Gastrocnemius medialis (tissue), 4 donors: Measurements from ENCODE around the gene KLK15. TPM values are rescaled to one million over a fixed set of nuclear protein-coding genes. Genes with fewer than 3 reads are reported as not detected.

ENCODE experiments used
- ATAC-seq, 2 donors: fragments of 150-250 bp; one replicate each; pipeline ENCODE4 v1.9.1; 2016
- DNase-seq, 2 donors: peaks; one replicate each; pipeline ENCODE4 v3.0.0-alpha.2; 2019
- H3K27ac ChIP-seq, 4 donors: fragments of 200-600 bp; sonication (generic); 1 replicate in 1 of 4; 2 replicates in 3 of 4; pipeline ENCODE4 v1.5.1; 2016 to 2018; ENCODE audit warnings: mild to moderate bottlenecking in 2 of 4, moderate library complexity in 1 of 4
- H3K27me3 ChIP-seq, 3 donors: fragments of 200-600 bp; sonication (generic) in 2 of 3; 1 replicate in 1 of 3; 2 replicates in 2 of 3; pipeline versions ENCODE4 v1.5.1 to v1.6.0; 2016 to 2019; ENCODE audit warnings: mild to moderate bottlenecking in 1 of 3, moderate library complexity in 1 of 3
- H3K36me3 ChIP-seq, 2 donors: fragments of 200-600 bp; sonication (generic) in 1 of 2; one replicate each; pipeline ENCODE4 v1.5.1; 2017 to 2018
- H3K4me1 ChIP-seq, 2 donors: fragments of 200-600 bp; sonication (generic) in 1 of 2; one replicate each; pipeline ENCODE4 v1.5.1; 2016 to 2017; ENCODE audit warnings: mild to moderate bottlenecking in 2 of 2
- H3K4me3 ChIP-seq, 4 donors: fragments of 200-600 bp; sonication (generic) in 3 of 4; 1 replicate in 1 of 4; 2 replicates in 3 of 4; pipeline ENCODE4 v1.5.1; 2016 to 2019; ENCODE audit warnings: mild to moderate bottlenecking in 2 of 4
- H3K9me3 ChIP-seq, 3 donors: fragments of 200-600 bp; sonication (generic) in 2 of 3; 1 replicate in 1 of 3; 2 replicates in 2 of 3; pipeline ENCODE4 v1.5.1; 2016 to 2019
- POLR2A ChIP-seq, 2 donors: fragments of 450-650 bp; IDR thresholded peaks; one replicate each; pipeline ENCODE4 v1.6.1; 2017; ENCODE audit warnings: antibody characterized with exemption in 2 of 2, mild to moderate bottlenecking in 2 of 2, moderate library complexity in 2 of 2
- in situ Hi-C, 4 donors: fragments of 200-750 bp; cut with MboI; loops; one replicate each; pipeline versions ENCODE4 v1.15.0 to v1.8.0; 2017; ENCODE audit warnings: low sequenced_read_pairs in 4 of 4
- intact Hi-C: fragments of 100-400 bp; cut with DNase I; formaldehyde crosslinking; loops from one replicate; pipeline ENCODE4 v1.15.1; 2023; ENCODE audit warnings: low total_unique reads
- total RNA-seq, 4 donors: library from RNA; depleted of rRNA; stranded (reverse); fragments of >200 nt; gene quantifications; one replicate each; pipeline versions ENCODE4 v1.1.0 to v1.2.3, GENCODE V29; 2016
- TF ChIP-seq, protein P1 (sequence below), 5 experiments: fragments of 450-650 bp in 3 of 5; fragments of 200-600 bp in 2 of 5; sonication (generic) in 2 of 5; IDR thresholded peaks in 4 of 5; conservative IDR thresholded peaks in 1 of 5; 1 replicate in 4 of 5; 2 replicates in 1 of 5; pipeline ENCODE4 v1.5.1; 2016 to 2019; ENCODE audit warnings: antibody characterized with exemption in 5 of 5, mild to moderate bottlenecking in 3 of 5, moderate library complexity in 3 of 5

The KLK15 gene
- total RNA-seq, 4 donors from 2014 or later, result not detected

DNA sequence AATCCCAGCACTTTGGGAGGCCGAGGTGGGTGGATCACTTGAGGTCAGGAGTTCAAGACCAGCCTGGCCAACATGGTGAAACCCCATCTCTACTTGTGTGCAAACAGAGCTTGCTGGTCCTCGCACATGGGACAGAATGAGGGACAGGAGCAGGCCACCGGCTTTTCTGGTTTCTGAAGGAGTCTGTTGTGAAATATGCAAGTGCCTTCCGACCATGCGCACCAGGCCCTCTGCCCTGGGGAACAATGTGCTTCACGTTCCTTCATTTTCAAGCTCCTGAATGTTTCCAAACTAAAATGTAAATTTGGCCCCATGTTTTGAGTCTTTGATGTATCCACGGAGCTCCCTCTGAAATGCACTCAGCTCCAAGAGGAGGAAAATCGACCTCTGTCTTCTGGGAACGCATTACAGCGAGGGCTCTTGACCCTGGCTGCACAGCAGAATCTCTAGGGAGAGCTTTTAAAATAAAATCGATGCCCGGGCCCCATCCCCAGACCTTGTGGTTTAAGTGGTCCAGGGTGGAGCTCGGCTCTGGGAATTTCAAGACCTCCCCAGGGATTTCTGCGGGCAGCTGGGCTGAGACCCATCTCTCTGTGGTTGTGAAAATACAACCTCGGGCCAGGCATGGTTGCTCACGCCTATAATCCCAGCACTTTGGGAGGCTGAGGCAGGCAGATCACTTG, 52.5 kb downstream of the KLK15 start:
- Histone ChIP-seq H3K36me3 (no peaks in the 10 kb centered on the region), H3K27me3 (peaks cover 42 to 49% (median 46%) of the 10 kb centered on the region in 3 donors), H3K4me1 (no peaks in the 10 kb centered on the region), H3K27ac (no peak overlapping the region), H3K9me3 (peaks cover 0 to 5% (median 0%) of the 10 kb centered on the region in 3 donors), H3K4me3 (no peak overlapping the region)
- TF ChIP-seq, protein P1, sequence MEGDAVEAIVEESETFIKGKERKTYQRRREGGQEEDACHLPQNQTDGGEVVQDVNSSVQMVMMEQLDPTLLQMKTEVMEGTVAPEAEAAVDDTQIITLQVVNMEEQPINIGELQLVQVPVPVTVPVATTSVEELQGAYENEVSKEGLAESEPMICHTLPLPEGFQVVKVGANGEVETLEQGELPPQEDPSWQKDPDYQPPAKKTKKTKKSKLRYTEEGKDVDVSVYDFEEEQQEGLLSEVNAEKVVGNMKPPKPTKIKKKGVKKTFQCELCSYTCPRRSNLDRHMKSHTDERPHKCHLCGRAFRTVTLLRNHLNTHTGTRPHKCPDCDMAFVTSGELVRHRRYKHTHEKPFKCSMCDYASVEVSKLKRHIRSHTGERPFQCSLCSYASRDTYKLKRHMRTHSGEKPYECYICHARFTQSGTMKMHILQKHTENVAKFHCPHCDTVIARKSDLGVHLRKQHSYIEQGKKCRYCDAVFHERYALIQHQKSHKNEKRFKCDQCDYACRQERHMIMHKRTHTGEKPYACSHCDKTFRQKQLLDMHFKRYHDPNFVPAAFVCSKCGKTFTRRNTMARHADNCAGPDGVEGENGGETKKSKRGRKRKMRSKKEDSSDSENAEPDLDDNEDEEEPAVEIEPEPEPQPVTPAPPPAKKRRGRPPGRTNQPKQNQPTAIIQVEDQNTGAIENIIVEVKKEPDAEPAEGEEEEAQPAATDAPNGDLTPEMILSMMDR (IDR thresholded peaks at IDR 0.05 in 4 of 5, conservative IDR thresholded peaks at IDR 0.05 in 1 of 5), result no peak
- no peak for TF ChIP-seq POLR2A (IDR thresholded peaks at IDR 0.05)
- no peak for DNase-seq
- in situ Hi-C loops (loop anchor here (10.0 to 25.0 kb wide), 3 partner anchors 244 to 426 kb away; partner anchors contain the start of gene NAPSA (in 2 of the 4)), intact Hi-C loops (no loop called here)
- ATAC-seq, result no peak

DNA sequence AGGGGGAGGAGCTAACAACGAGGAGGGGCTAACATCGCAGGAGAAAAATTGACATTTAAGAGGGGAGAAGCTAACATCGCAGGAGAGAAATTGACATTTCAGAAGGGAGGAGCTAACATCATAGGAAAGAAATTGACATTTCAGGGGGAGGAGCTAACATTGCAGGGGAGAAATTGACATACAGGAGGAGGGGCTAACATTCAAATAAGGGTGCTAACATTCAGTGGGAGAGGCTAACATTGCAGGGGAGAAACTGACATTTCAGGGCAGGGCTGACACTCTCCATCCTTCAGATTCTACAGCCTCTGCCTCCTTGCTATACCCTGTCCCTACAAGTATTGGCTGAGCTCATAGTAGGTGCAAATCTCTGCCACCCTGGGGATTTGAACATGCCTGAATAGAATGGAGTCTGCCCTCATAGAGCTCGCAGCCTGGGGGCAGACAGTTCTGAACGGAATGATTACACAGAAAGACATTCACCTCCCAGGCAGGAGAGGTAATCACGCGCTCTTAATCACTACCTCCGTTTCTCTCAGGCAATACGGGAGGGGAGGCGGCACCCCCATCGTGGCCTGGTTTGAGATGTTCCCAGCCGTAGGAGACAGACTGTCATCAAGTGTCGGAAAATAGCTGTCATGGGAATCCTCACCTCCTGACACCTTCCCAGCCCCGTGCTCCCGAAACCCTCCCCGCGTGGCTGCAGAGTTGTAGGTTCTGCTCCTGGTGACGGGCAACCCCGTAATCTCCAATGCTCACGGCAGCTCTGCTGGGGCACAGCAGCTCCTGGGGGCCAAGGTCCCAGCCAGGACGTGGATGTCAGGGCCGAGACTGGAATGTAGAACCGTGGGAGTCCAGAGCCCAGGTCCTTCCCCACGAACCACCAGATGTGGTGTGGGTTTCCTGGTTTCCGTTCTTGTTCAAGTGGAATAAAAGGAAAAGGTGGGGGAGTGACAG, 53.6 kb downstream of the KLK15 start:
- no peak overlapping the region for H3K4me3 ChIP-seq
- no peak for ATAC-seq
- peaks cover 0 to 5% (median 0%) of the 10 kb centered on the region in 3 donors for H3K9me3 ChIP-seq
- no peaks in the 10 kb centered on the region for H3K4me1 ChIP-seq
- H3K36me3 ChIP-seq, result no peaks in the 10 kb centered on the region
- no peak for DNase-seq
- in situ Hi-C loops (loop anchor here (10.0 to 25.0 kb wide), 3 partner anchors 242 to 425 kb away; partner anchors contain the start of gene NAPSA (in 2 of the 4)), intact Hi-C loops (no loop called here)
- TF ChIP-seq, protein P1 (IDR thresholded peaks at IDR 0.05 in 4 of 5, conservative IDR thresholded peaks at IDR 0.05 in 1 of 5), result no peak
- TF ChIP-seq POLR2A (IDR thresholded peaks at IDR 0.05), result no peak
- H3K27me3 ChIP-seq, result peaks cover 42 to 54% (median 54%) of the 10 kb centered on the region in 3 donors
- no peak overlapping the region for H3K27ac ChIP-seq

DNA sequence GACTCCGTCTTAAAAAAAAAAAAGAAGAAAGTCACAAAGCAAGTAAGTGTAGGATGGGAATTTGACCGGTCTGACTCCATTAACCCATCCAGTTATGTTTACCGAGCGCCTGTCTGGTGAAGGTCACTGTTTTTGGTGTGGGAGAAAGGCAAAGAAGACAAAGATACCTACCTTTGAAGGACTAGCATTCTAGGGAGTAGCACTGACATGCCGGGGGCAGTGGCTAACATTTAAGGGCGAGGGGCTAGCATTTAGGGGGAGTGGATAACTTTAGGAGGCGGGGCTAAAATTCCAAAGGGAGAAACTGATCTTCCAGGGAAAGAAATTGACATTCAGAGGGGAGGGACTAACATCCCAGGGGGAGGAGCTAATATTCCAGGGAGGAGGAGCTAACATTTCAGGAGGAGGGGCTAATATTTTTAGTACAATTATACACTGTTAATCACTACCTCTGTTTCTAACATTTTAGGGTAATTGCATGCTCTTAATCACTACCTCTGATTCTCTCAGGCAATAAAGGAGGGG, 54.4 kb downstream of the KLK15 start:
- ATAC-seq (no peak), DNase-seq (no peak)
- Histone ChIP-seq H3K9me3 (peaks cover 0 to 5% (median 0%) of the 10 kb centered on the region in 3 donors), H3K4me3 (no peak overlapping the region), H3K4me1 (no peaks in the 10 kb centered on the region), H3K27me3 (peaks cover 42 to 55% (median 54%) of the 10 kb centered on the region in 3 donors), H3K27ac (no peak overlapping the region), H3K36me3 (no peaks in the 10 kb centered on the region)
- in situ Hi-C loops, result loop anchor here in 3 of 4 donors (25.0 kb wide), 1 partner anchor 242 kb away; no protein-coding TSS in a partner anchor
- TF ChIP-seq, protein P1 (IDR thresholded peaks at IDR 0.05 in 4 of 5, conservative IDR thresholded peaks at IDR 0.05 in 1 of 5), result no peak
- no peak for TF ChIP-seq POLR2A (IDR thresholded peaks at IDR 0.05)
- intact Hi-C loops, result no loop called here

DNA sequence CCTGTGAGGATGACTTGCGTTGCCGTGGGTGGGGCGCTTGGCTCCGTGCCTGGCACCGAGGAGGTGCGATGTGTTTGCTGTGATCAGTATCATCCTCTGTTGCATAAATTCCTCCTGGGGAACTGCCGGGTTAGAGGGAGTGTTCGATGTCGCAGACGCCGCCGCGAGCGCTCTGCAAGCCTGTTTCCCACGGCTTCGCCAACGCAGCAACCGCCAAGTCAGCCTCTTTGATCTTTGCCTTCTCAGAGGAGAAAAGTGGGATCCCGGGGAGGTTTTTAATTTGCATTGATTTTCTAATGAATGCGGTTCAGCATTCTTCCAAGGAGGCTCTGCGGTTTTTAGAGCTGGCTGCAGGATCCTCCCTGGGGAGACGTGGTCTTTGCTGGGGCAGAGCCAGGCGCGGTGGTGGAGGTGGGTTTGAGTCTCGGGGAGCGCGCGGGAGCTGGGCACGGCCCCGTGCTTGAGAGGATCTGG, 55.5 kb downstream of the KLK15 start:
- TF ChIP-seq POLR2A (IDR thresholded peaks at IDR 0.05), result no peak
- TF ChIP-seq, protein P1 (IDR thresholded peaks at IDR 0.05 in 4 of 5, conservative IDR thresholded peaks at IDR 0.05 in 1 of 5), result no peak
- no peak overlapping the region for H3K4me3 ChIP-seq
- H3K9me3 ChIP-seq, result peaks cover 0 to 5% (median 0%) of the 10 kb centered on the region in 3 donors
- H3K4me1 ChIP-seq, result no peaks in the 10 kb centered on the region
- H3K27ac ChIP-seq, result no peak overlapping the region
- no peaks in the 10 kb centered on the region for H3K36me3 ChIP-seq
- no peak for DNase-seq
- ATAC-seq, result no peak
- peaks cover 42 to 55% (median 54%) of the 10 kb centered on the region in 3 donors for H3K27me3 ChIP-seq
- intact Hi-C loops (no loop called here), in situ Hi-C loops (loop anchor here in 3 of 4 donors (25.0 kb wide), 1 partner anchor 241 kb away; no protein-coding TSS in a partner anchor)
